HepG2 (cell line): Measurements from ENCODE around the gene TTLL8. TPM values are rescaled to one million over a fixed set of nuclear protein-coding genes. Genes with fewer than 3 reads are reported as not detected.

Experiments
- ATAC-seq: fragments of 200-7000 bp; cut with Tn5 transposase; 3 replicates; pipeline ENCODE4 v1.9.1; 2020; ENCODE audit warnings: mild to moderate bottlenecking, moderate library complexity
- BruUV-seq: library from RNA; stranded (reverse); fragments of 400-500 nt; replicated peaks from 2 replicates; lab custom pipeline; 2021; lab: Mats Ljungman, UMichigan
- CTCF ChIA-PET: fragments of 300-600 bp; formaldehyde crosslinking; extraction: SDS; loops from one replicate; lab custom pipeline; 2021; ENCODE audit warnings: low total read pairs, inconsistent platforms, low intra/inter-chr PET ratio; lab: Yijun Ruan, JAX
- POLR2A ChIA-PET: fragments of 350-600 bp; sonication (Branson Sonifier 250); formaldehyde crosslinking; loops from one replicate; lab custom pipeline; 2020; ENCODE audit warnings: antibody characterized with exemption, inconsistent platforms; lab: Yijun Ruan, JAX
- DNase-seq: peaks from one replicate; pipeline ENCODE4 v3.0.0-alpha.2; 2015; ENCODE audit warnings: low spot score
- FAIRE-seq: peaks from 3 replicates; lab custom pipeline; 2011; peaks lifted over from hg19 to GRCh38; lab: Jason Lieb, UNC
- H2AFZ ChIP-seq: one replicate; pipeline ENCODE4 v1.6.1; 2011; ENCODE audit warnings: low read length, inconsistent platforms
- H3K27ac ChIP-seq: fragments of 300-600 bp; 3 replicates; pipeline ENCODE4 v1.8.0; 2011; ENCODE audit warnings: mixed run types, mild to moderate bottlenecking, mixed read lengths, low read length, inconsistent platforms; ENCODE audit not compliant: insufficient read depth; ENCODE audit errors: extremely low read length
- H3K27me3 ChIP-seq, 2 experiments: fragments of 200-600 bp in 1 of 2; 2 replicates in 1 of 2; 3 replicates in 1 of 2; pipeline versions ENCODE4 v1.6.0 to v1.8.0; 2011; ENCODE audit warnings: low read length in 2 of 2, mild to moderate bottlenecking in 2 of 2, moderate library complexity in 2 of 2, inconsistent platforms in 1 of 2; ENCODE audit not compliant: insufficient read depth in 2 of 2, control insufficient read depth in 1 of 2
- H3K36me3 ChIP-seq, 2 experiments: fragments of 200-600 bp in 1 of 2; replicated peaks in 1 of 2; 2 replicates in 1 of 2; 3 replicates in 1 of 2; pipeline versions ENCODE4 v1.5.1 to v1.8.0; 2011; ENCODE audit warnings: low read length in 2 of 2, inconsistent platforms in 1 of 2; ENCODE audit not compliant: insufficient read depth in 2 of 2, control insufficient read depth in 1 of 2
- H3K4me1 ChIP-seq: 2 replicates; pipeline ENCODE4 v1.5.1; 2012; ENCODE audit warnings: low read length, inconsistent platforms; ENCODE audit not compliant: insufficient read depth
- H3K4me2 ChIP-seq: 2 replicates; pipeline ENCODE4 v1.6.0; 2011; ENCODE audit warnings: low read depth, low read length, inconsistent platforms
- H3K4me3 ChIP-seq, 3 experiments: fragments of 200-600 bp in 1 of 3; sonication (generic), shearing (Covaris generic) in 1 of 3; replicated peaks in 1 of 3; 2 replicates each; pipeline ENCODE4 v1.5.1; 2011 to 2016; ENCODE audit warnings: low read length in 3 of 3, inconsistent platforms in 2 of 3, low read depth in 2 of 3, mild to moderate bottlenecking in 2 of 3, control low read depth in 1 of 3, mixed read lengths in 1 of 3; ENCODE audit not compliant: insufficient read depth in 1 of 3
- H3K79me2 ChIP-seq: one replicate; pipeline ENCODE4 v1.6.1; 2011; ENCODE audit warnings: low read length, inconsistent platforms; ENCODE audit not compliant: insufficient read depth
- H3K9ac ChIP-seq: 2 replicates; pipeline ENCODE4 v1.6.0; 2011; ENCODE audit warnings: mild to moderate bottlenecking, low read depth, low read length, inconsistent platforms; ENCODE audit not compliant: insufficient read depth
- H3K9me3 ChIP-seq: 2 replicates; pipeline ENCODE4 v1.5.1; 2012; ENCODE audit warnings: mild to moderate bottlenecking, low read length
- H4K20me1 ChIP-seq: 2 replicates; pipeline ENCODE4 v1.6.0; 2011; ENCODE audit warnings: inconsistent platforms, mild to moderate bottlenecking, low read length, moderate library complexity; ENCODE audit not compliant: insufficient read depth
- DR1 ChIP-seq: sonication (generic); formaldehyde crosslinking; IDR thresholded peaks from 2 replicates; pipeline ENCODE4 v1.8.0; 2021; ENCODE audit warnings: mild to moderate bottlenecking, missing genetic modification reagents, inconsistent platforms
- KLF9 ChIP-seq: IDR thresholded peaks from 2 replicates; pipeline ENCODE4 v1.6.1; 2016; ENCODE audit warnings: low read depth
- NCOA5 ChIP-seq: sonication (generic); formaldehyde crosslinking; IDR thresholded peaks from 2 replicates; pipeline ENCODE4 v1.4.0; 2020; ENCODE audit warnings: missing genetic modification reagents
- REST ChIP-seq, 2 experiments: IDR thresholded peaks; 2 replicates each; pipeline ENCODE4 v1.6.1; 2011 to 2012; ENCODE audit warnings: low read length in 2 of 2, borderline replicate concordance in 1 of 2, low read depth in 1 of 2, mild to moderate bottlenecking in 1 of 2, moderate library complexity in 1 of 2
- THAP9 ChIP-seq: sonication (generic); formaldehyde crosslinking; IDR thresholded peaks from 2 replicates; pipeline ENCODE4; 2020; ENCODE audit warnings: missing genetic modification reagents, mild to moderate bottlenecking, borderline replicate concordance
- ZFP62 ChIP-seq: sonication (generic); formaldehyde crosslinking; IDR thresholded peaks from 2 replicates; pipeline ENCODE4 v1.4.0; 2020; ENCODE audit warnings: missing genetic modification reagents
- ZKSCAN1 ChIP-seq: fragments of 150-350 bp; IDR thresholded peaks from 2 replicates; pipeline ENCODE4 v1.6.1; 2014; ENCODE audit warnings: low read length
- ZKSCAN5 ChIP-seq: sonication (generic); formaldehyde crosslinking; IDR thresholded peaks from 2 replicates; pipeline ENCODE4 v1.5.1; 2020; ENCODE audit warnings: mild to moderate bottlenecking, missing genetic modification reagents
- ZMYM3 ChIP-seq: sonication (generic); formaldehyde crosslinking; IDR thresholded peaks from 2 replicates; pipeline ENCODE4 v1.5.1; 2020; ENCODE audit warnings: mild to moderate bottlenecking, missing genetic modification reagents
- ZNF232 ChIP-seq: sonication (generic); formaldehyde crosslinking; IDR thresholded peaks from 2 replicates; pipeline ENCODE4 v1.4.0; 2020; ENCODE audit warnings: missing genetic modification reagents, borderline replicate concordance
- ZNF318 ChIP-seq: sonication (generic); formaldehyde crosslinking; IDR thresholded peaks from 2 replicates; pipeline ENCODE4 v1.4.0; 2020; ENCODE audit warnings: mild to moderate bottlenecking, missing genetic modification reagents
- WGBS: methylation state at CpG from one replicate; pipeline ENCODE4 v1.1.6; 2017; ENCODE audit warnings: low lambda C conversion rate; 5-methylcytosine and 5-hydroxymethylcytosine counted together
- in situ Hi-C: cut with HindIII; loops from 2 replicates; pipeline ENCODE4 v1.10.0; 2017; ENCODE audit warnings: low pct_unique_long_range_greater_than_20kb; ENCODE audit not compliant: extremely low pct_ligation_motif_present
- intact Hi-C: fragments of 100-400 bp; cut with micrococcal nuclease; formaldehyde crosslinking; loops from one replicate; pipeline ENCODE4 v1.10.0; 2022; ENCODE audit not compliant: unreplicated experiment
- polyA plus RNA-seq, 8 experiments: library from polyadenylated mRNA; depleted of rRNA in 3 of 8; stranded (reverse) in 7 of 8; unstranded in 1 of 8; fragments of >200 nt; fragmentation: Illumina TruSeq in 4 of 8; extraction: Trizol in 4 of 8; gene quantifications; 2 replicates each; pipeline versions ENCODE4 v1.2.1 to v1.2.3, GENCODE V29; 2011 to 2016; ENCODE audit warnings: low read depth in 4 of 8, missing spikeins in 1 of 8, mixed read lengths in 1 of 8; ENCODE audit not compliant: insufficient read depth in 1 of 8
- total RNA-seq, 5 experiments: library from RNA; depleted of rRNA; stranded (reverse); fragments of >200 nt; fragmentation: Illumina TruSeq; extraction: Trizol; gene quantifications; 2 replicates each; pipeline ENCODE4 v1.2.3, GENCODE V29; 2016; ENCODE audit warnings: low read depth in 1 of 5

Gene TTLL8
- total and polyA plus RNA-seq, 2 of the 13 experiments (the other 11 are each of a cell fraction or from before 2014, with no cell fraction given) = not detected

GRCh38 chr22:50046019-50046415, 12.1 kb downstream of the TTLL8 start:
- Histone ChIP-seq H3K27ac (no peak overlapping the region), H4K20me1 (no peaks in the 10 kb centered on the region), H2AFZ (no peak overlapping the region), H3K4me3 (no peak overlapping the region), H3K9me3 (no peaks in the 10 kb centered on the region), H3K27me3 (peaks cover 3 to 60% of the 10 kb centered on the region in 2 experiments), H3K9ac (no peak overlapping the region), H3K79me2 (no peaks in the 10 kb centered on the region), H3K4me2 (no peak overlapping the region), H3K4me1 (no peaks in the 10 kb centered on the region), H3K36me3 (no peaks in the 10 kb centered on the region)
- no peak for FAIRE-seq
- POLR2A ChIA-PET = no interaction called here
- CTCF ChIA-PET = no interaction called here
- intact Hi-C loops (no loop called here), in situ Hi-C loops (no loop called here)
- no peak for ATAC-seq
- no peak for DNase-seq
- BruUV-seq = no TSS peak
- WGBS = no CpG with 5 or more reads among the region's 19 CpGs
- TF ChIP-seq KLF9 (CRISPR knock-in tag) (no peak), ZMYM3 (CRISPR knock-in tag) (no peak), ZKSCAN1 (no peak), THAP9 (CRISPR knock-in tag) (no peak), ZNF232 (CRISPR knock-in tag) (no peak), ZKSCAN5 (CRISPR knock-in tag) (no peak), DR1 (CRISPR knock-in tag) (no peak), ZNF318 (CRISPR knock-in tag) (no peak), REST (IDR thresholded peaks at IDR 0.05; ENCODE audit: borderline replicate concordance in 1 of 2, low read depth in 1 of 2, low read length in 2 of 2) (no peak), ZFP62 (no peak), NCOA5 (CRISPR knock-in tag) (no peak)
